ENCODE data around the gene MKLN1. TPM values are rescaled to one million over a fixed set of nuclear protein-coding genes. Genes with fewer than 3 reads are reported as not detected.
A peak's percentile ranks its signal among the peaks of the same experiment; 100 is the strongest.

The MKLN1 gene
- total RNA-seq, 1 donor from 2014 or later: 20.0 TPM

DNA sequence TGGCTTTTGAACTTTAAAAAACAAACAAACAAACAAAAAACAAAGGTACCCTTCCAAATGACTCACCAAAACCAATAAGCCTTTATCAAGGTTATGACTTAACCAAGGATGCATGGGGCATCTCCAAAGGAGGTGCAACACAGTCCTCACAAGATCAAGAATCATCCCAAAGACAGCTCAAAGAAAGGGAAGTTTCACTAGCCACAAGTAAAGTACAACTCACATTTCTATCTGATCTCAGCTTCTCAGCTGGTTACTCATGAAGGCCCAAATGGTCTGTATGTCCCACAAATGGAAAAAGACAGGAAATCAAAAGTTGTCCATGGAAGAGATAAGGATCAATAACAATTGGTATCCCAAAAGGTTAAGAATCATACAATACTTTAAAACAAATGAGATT, 6.0 kb upstream of the MKLN1 start:
- TF ChIP-seq, protein P1, sequence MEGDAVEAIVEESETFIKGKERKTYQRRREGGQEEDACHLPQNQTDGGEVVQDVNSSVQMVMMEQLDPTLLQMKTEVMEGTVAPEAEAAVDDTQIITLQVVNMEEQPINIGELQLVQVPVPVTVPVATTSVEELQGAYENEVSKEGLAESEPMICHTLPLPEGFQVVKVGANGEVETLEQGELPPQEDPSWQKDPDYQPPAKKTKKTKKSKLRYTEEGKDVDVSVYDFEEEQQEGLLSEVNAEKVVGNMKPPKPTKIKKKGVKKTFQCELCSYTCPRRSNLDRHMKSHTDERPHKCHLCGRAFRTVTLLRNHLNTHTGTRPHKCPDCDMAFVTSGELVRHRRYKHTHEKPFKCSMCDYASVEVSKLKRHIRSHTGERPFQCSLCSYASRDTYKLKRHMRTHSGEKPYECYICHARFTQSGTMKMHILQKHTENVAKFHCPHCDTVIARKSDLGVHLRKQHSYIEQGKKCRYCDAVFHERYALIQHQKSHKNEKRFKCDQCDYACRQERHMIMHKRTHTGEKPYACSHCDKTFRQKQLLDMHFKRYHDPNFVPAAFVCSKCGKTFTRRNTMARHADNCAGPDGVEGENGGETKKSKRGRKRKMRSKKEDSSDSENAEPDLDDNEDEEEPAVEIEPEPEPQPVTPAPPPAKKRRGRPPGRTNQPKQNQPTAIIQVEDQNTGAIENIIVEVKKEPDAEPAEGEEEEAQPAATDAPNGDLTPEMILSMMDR (IDR thresholded peaks at IDR 0.05; ENCODE audit: insufficient read depth, low read length, severe bottlenecking): no peak
- Histone ChIP-seq H3K27me3 (ENCODE audit: control insufficient read depth, insufficient read depth, low read length) (no peaks in the 10 kb centered on the region), H3K36me3 (ENCODE audit: control insufficient read depth, insufficient read depth, low read length) (no peaks in the 10 kb centered on the region), H3K4me3 (ENCODE audit: low read depth, low read length) (no peak overlapping the region)
- no peak for FAIRE-seq
- DNase-seq (ENCODE audit: low read depth): no peak

- Histone ChIP-seq H3K27me3 (ENCODE audit: control insufficient read depth, insufficient read depth, low read length) (no peaks in the 10 kb centered on the region), H3K4me3 (ENCODE audit: low read depth, low read length) (no peak overlapping the region), H3K36me3 (ENCODE audit: control insufficient read depth, insufficient read depth, low read length) (no peaks in the 10 kb centered on the region)
- TF ChIP-seq, protein P1 (IDR thresholded peaks at IDR 0.05; ENCODE audit: insufficient read depth, low read length, severe bottlenecking): no peak
- DNase-seq (ENCODE audit: low read depth) (no peak), FAIRE-seq (no peak)
Observed at GRCh38 chr7:131322061-131322460, 5.6 kb upstream of the MKLN1 start.

- FAIRE-seq (no peak), DNase-seq (ENCODE audit: low read depth) (no peak)
- no peaks in the 10 kb centered on the region for H3K27me3 ChIP-seq (ENCODE audit: control insufficient read depth, insufficient read depth, low read length)
- TF ChIP-seq, protein P1 (IDR thresholded peaks at IDR 0.05; ENCODE audit: insufficient read depth, low read length, severe bottlenecking): no peak
- H3K36me3 ChIP-seq (ENCODE audit: control insufficient read depth, insufficient read depth, low read length): no peaks in the 10 kb centered on the region
- no peak overlapping the region for H3K4me3 ChIP-seq (ENCODE audit: low read depth, low read length)
Observed at GRCh38 chr7:131322861-131323260, 4.8 kb upstream of the MKLN1 start.

DNA sequence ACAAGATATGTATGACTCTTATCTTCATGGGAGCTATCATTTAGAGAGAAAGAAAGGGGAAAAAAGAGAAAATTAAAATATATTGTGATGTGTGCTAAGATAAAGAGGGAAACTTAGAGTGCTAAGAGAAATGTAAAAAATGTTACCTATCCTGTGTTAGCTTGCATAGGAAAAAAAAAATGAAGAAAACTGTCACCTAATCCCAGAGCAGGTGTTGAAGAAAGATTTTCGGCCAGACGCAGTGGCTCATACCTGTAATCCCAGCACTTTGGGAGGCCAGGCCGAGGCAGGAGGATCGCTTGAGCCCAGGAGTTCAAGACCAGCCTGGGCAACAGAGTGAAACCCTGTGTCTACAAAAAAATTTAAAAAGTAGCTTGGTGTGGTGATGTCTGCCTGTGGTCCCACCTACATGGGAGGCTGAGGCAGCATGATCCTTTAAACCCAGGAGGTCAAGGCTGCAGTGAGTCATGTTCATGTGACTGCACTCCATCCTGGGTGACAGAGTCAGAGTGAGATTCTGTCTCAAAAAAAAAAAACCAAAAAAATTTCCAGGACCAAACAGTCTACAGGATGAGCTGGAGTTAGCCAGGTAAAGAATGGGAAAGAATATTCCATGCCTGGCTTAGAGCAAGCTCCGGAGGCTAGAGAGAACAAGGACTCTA, 2.4 kb upstream of the MKLN1 start:
- FAIRE-seq (no peak), DNase-seq (ENCODE audit: low read depth) (no peak)
- TF ChIP-seq, protein P1 (IDR thresholded peaks at IDR 0.05; ENCODE audit: insufficient read depth, low read length, severe bottlenecking): no peak
- Histone ChIP-seq H3K27me3 (ENCODE audit: control insufficient read depth, insufficient read depth, low read length) (no peaks in the 10 kb centered on the region), H3K4me3 (ENCODE audit: low read depth, low read length) (no peak overlapping the region), H3K36me3 (ENCODE audit: control insufficient read depth, insufficient read depth, low read length) (no peaks in the 10 kb centered on the region)

DNA sequence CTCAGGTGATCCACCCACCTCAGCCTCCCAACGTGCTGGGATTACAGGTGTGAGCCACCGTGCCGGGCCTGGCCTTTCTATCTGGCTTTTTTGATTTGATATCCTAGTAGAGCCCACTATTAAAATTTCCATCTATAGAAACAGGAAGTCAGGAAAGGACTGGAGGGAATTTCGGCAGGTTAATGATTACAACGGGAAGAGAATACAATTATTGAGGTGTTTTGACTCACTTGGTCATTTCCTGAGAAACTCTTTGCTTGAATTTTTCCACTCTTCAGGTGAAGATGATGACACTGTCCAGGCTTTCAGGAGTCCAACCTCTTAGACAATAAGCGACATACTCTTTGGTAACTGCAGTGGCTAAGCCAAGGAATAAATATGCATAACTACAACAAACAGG, 1.1 kb upstream of the MKLN1 start:
- Histone ChIP-seq H3K4me3 (ENCODE audit: low read depth, low read length) (no peak overlapping the region), H3K27me3 (ENCODE audit: control insufficient read depth, insufficient read depth, low read length) (no peaks in the 10 kb centered on the region), H3K36me3 (ENCODE audit: control insufficient read depth, insufficient read depth, low read length) (no peaks in the 10 kb centered on the region)
- DNase-seq (ENCODE audit: low read depth) (peak; percentile 11), FAIRE-seq (no peak)
- TF ChIP-seq, protein P1 (IDR thresholded peaks at IDR 0.05; ENCODE audit: insufficient read depth, low read length, severe bottlenecking): no peak

Data from bronchial epithelial cell (primary cell).